Panc1 (cell line): Measurements from ENCODE around the gene BATF2. TPM values are rescaled to one million over a fixed set of nuclear protein-coding genes. Genes with fewer than 3 reads are reported as not detected.

Source experiments
- ATAC-seq: fragments of 200-7000 bp; cut with Tn5 transposase; 2 replicates; pipeline ENCODE4 v1.9.1; 2020; ENCODE audit warnings: mild to moderate bottlenecking, moderate library complexity
- BruUV-seq: library from RNA; stranded (reverse); fragments of 400-500 nt; replicated peaks from 2 replicates; lab custom pipeline; 2021; lab: Mats Ljungman, UMichigan
- CTCF ChIA-PET: fragments of 300-600 bp; sonication (Branson Sonifier 250); formaldehyde crosslinking; loops from one replicate; lab custom pipeline; 2022; ENCODE audit warnings: antibody characterized with exemption; lab: Charles Lee
- POLR2A ChIA-PET: fragments of 300-600 bp; sonication (Branson Sonifier 250); formaldehyde crosslinking; loops from one replicate; lab custom pipeline; 2022; ENCODE audit warnings: antibody characterized with exemption; lab: Charles Lee
- DNase-seq: peaks from one replicate; pipeline ENCODE4 v3.0.0-alpha.2; 2010; ENCODE audit warnings: low read depth, low spot score
- H3K27ac ChIP-seq: 2 replicates; pipeline ENCODE4 v1.5.1; 2011; ENCODE audit warnings: mild to moderate bottlenecking, low read length, inconsistent platforms
- H3K27me3 ChIP-seq: fragments of 200-500 bp; sonication (Bioruptor generic); 2 replicates; pipeline ENCODE4 v1.6.0; 2014; ENCODE audit warnings: low read length, inconsistent platforms; ENCODE audit not compliant: control insufficient read depth, insufficient read depth
- H3K36me3 ChIP-seq: fragments of 200-500 bp; sonication (Bioruptor generic); 2 replicates; pipeline ENCODE4 v1.5.1; 2014; ENCODE audit warnings: inconsistent platforms, mild to moderate bottlenecking, low read length, moderate library complexity; ENCODE audit not compliant: control insufficient read depth, insufficient read depth
- H3K4me1 ChIP-seq: 2 replicates; pipeline ENCODE4 v1.5.1; 2011; ENCODE audit warnings: inconsistent platforms, mild to moderate bottlenecking, low read length, moderate library complexity; ENCODE audit not compliant: control insufficient read depth, insufficient read depth
- H3K4me3 ChIP-seq, 2 experiments: 2 replicates each; pipeline ENCODE4 v1.5.1; 2011 to 2012; ENCODE audit warnings: low read depth in 2 of 2, low read length in 2 of 2, mild to moderate bottlenecking in 2 of 2, inconsistent platforms in 1 of 2, moderate library complexity in 1 of 2
- H3K9me3 ChIP-seq: fragments of 200-500 bp; sonication (Bioruptor generic); 2 replicates; pipeline ENCODE4 v1.5.1; 2014; ENCODE audit warnings: low read depth, mild to moderate bottlenecking, inconsistent platforms, low read length, moderate library complexity; ENCODE audit not compliant: control insufficient read depth, insufficient read depth
- POLR2AphosphoS5 ChIP-seq: IDR thresholded peaks from 2 replicates; pipeline ENCODE4 v1.6.1; 2012; ENCODE audit warnings: mild to moderate bottlenecking, low read depth, low read length, moderate library complexity
- SIN3A ChIP-seq: IDR thresholded peaks from 2 replicates; pipeline ENCODE4 v1.6.1; 2012; ENCODE audit warnings: low read depth, mild to moderate bottlenecking, low read length, moderate library complexity, borderline replicate concordance; ENCODE audit not compliant: insufficient read depth
- TCF7L2 ChIP-seq: IDR thresholded peaks from 2 replicates; pipeline ENCODE4 v1.6.1; 2011; ENCODE audit warnings: mild to moderate bottlenecking, low read depth, low read length, inconsistent platforms
- in situ Hi-C: cut with HindIII; loops from 2 replicates; pipeline ENCODE4 v1.10.0; 2016; ENCODE audit warnings: low sequenced_read_pairs, low pct_unique_long_range_greater_than_20kb
- intact Hi-C: fragments of 100-400 bp; cut with micrococcal nuclease; formaldehyde crosslinking; loops from one replicate; pipeline ENCODE4 v1.10.0; 2022; ENCODE audit not compliant: unreplicated experiment
- total RNA-seq: library from RNA; stranded (reverse); gene quantifications from one replicate; pipeline ENCODE4 v1.2.1, GENCODE V29; 2021; ENCODE audit not compliant: unreplicated experiment
- TF ChIP-seq, protein P1 (sequence below), 2 experiments: IDR thresholded peaks; 2 replicates each; pipeline ENCODE4 v1.6.1; 2011 to 2012; ENCODE audit warnings: low read depth in 2 of 2, control low read depth in 1 of 2, low read length in 1 of 2, mild to moderate bottlenecking in 1 of 2, moderate library complexity in 1 of 2; ENCODE audit not compliant: insufficient read depth in 1 of 2
- TF ChIP-seq, protein P2 (sequence below): fragments of 450-650 bp; IDR thresholded peaks from 2 replicates; pipeline ENCODE4 v1.5.1; 2017; ENCODE audit warnings: mild to moderate bottlenecking

BATF2 gene
- total RNA-seq, 1 experiment from 2014 or later: 1.6 TPM

DNA sequence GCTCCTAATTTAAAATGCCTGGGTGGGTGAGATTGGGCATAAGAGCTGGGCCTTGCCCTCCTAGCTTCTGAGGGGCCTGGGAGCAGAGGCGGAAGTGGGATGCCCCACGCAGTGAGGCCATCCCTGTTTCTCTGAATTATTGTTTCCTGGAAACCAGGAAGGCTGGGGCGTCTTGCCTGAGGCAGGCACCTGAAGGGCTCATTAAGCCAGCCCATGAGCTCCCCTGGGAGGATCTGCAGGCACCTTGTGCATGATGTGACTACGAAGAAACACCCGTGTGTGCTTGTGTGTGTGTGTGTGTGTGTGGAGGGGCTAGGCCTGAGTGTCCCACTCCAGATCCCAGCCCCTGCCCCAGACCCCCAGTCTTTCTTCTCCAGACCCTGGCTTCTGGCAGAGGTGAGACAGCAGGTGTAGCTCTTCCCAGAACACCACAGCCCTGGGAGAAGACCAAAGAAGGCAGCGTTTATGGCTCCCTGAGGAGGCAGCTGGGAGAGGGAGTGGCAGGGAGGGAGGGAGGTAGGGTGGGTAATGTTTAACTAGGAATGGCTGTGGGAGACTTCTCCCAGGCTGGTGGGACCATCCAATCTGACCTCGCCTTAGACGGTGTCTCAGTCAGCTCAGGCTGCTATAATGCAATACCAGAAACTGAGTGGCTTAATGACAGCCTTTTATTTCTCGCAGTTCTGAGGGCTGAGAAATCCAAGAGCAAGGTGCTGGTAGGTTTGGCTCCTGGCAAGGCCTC lies 2.1 kb upstream of the BATF2 start:
- Histone ChIP-seq H3K36me3 (no peaks in the 10 kb centered on the region), H3K4me3 (no peak overlapping the region), H3K4me1 (peaks cover 4% of the 10 kb centered on the region; the same call in 1 of the 2 replicates), H3K27ac (no peak overlapping the region), H3K9me3 (no peaks in the 10 kb centered on the region), H3K27me3 (no peaks in the 10 kb centered on the region)
- in situ Hi-C loops: no loop called here
- POLR2A ChIA-PET: no interaction called here
- CTCF ChIA-PET: interaction anchor here (0.7 kb wide), 1 partner anchor 105 kb away, joined by 4 read pairs; no protein-coding TSS in a partner anchor
- no peak for DNase-seq
- no peak for TF ChIP-seq POLR2AphosphoS5
- TF ChIP-seq, protein P1, sequence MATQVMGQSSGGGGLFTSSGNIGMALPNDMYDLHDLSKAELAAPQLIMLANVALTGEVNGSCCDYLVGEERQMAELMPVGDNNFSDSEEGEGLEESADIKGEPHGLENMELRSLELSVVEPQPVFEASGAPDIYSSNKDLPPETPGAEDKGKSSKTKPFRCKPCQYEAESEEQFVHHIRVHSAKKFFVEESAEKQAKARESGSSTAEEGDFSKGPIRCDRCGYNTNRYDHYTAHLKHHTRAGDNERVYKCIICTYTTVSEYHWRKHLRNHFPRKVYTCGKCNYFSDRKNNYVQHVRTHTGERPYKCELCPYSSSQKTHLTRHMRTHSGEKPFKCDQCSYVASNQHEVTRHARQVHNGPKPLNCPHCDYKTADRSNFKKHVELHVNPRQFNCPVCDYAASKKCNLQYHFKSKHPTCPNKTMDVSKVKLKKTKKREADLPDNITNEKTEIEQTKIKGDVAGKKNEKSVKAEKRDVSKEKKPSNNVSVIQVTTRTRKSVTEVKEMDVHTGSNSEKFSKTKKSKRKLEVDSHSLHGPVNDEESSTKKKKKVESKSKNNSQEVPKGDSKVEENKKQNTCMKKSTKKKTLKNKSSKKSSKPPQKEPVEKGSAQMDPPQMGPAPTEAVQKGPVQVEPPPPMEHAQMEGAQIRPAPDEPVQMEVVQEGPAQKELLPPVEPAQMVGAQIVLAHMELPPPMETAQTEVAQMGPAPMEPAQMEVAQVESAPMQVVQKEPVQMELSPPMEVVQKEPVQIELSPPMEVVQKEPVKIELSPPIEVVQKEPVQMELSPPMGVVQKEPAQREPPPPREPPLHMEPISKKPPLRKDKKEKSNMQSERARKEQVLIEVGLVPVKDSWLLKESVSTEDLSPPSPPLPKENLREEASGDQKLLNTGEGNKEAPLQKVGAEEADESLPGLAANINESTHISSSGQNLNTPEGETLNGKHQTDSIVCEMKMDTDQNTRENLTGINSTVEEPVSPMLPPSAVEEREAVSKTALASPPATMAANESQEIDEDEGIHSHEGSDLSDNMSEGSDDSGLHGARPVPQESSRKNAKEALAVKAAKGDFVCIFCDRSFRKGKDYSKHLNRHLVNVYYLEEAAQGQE (IDR thresholded peaks at IDR 0.05; ENCODE audit: insufficient read depth in 1 of 2, low read depth in 2 of 2, low read length in 1 of 2): no peak
- TF ChIP-seq TCF7L2: no peak
- TF ChIP-seq SIN3A: no peak
- TF ChIP-seq, protein P2, sequence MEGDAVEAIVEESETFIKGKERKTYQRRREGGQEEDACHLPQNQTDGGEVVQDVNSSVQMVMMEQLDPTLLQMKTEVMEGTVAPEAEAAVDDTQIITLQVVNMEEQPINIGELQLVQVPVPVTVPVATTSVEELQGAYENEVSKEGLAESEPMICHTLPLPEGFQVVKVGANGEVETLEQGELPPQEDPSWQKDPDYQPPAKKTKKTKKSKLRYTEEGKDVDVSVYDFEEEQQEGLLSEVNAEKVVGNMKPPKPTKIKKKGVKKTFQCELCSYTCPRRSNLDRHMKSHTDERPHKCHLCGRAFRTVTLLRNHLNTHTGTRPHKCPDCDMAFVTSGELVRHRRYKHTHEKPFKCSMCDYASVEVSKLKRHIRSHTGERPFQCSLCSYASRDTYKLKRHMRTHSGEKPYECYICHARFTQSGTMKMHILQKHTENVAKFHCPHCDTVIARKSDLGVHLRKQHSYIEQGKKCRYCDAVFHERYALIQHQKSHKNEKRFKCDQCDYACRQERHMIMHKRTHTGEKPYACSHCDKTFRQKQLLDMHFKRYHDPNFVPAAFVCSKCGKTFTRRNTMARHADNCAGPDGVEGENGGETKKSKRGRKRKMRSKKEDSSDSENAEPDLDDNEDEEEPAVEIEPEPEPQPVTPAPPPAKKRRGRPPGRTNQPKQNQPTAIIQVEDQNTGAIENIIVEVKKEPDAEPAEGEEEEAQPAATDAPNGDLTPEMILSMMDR: no peak
- no peak for ATAC-seq
- intact Hi-C loops: loop anchor here (5.0 kb wide), 1 partner anchor 152 kb away; no protein-coding TSS in a partner anchor
- no TSS peak for BruUV-seq

DNA sequence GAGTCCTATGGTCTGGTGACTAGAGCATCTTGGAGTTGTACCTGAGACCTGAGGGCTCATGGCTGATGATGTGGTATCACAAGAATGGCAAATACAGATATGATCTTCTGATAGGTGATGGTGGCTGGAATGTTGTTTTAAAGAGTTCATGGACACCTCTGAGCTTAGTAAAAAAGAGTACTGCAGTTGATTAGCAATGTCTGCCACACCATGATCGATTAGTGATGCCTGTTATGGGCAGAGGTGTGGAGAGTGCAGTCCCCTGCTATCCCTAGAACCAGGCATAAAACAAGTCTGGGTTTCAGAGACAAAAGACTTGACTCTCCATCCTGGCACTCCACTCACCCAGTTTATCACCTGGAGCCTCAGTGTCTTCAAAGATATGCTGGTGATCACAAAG lies 1.4 kb upstream of the BATF2 start:
- ATAC-seq (no peak), DNase-seq (no peak)
- ChIA-PET CTCF (no interaction called here), POLR2A (no interaction called here)
- H3K4me3 ChIP-seq: no peak overlapping the region
- H3K27me3 ChIP-seq: no peaks in the 10 kb centered on the region
- intact Hi-C loops (loop anchor here (5.0 kb wide), 1 partner anchor 151 kb away; no protein-coding TSS in a partner anchor), in situ Hi-C loops (no loop called here)
- no peaks in the 10 kb centered on the region for H3K9me3 ChIP-seq
- BruUV-seq: no TSS peak
- no peak overlapping the region for H3K27ac ChIP-seq
- peaks cover 4% of the 10 kb centered on the region; the same call in 1 of the 2 replicates for H3K4me1 ChIP-seq
- H3K36me3 ChIP-seq: no peaks in the 10 kb centered on the region
- TF ChIP-seq TCF7L2 (no peak), POLR2AphosphoS5 (no peak), SIN3A (no peak)
- TF ChIP-seq, protein P2: no peak
- TF ChIP-seq, protein P1 (IDR thresholded peaks at IDR 0.05; ENCODE audit: insufficient read depth in 1 of 2, low read depth in 2 of 2, low read length in 1 of 2): no peak
